ENCODE measurements around the gene ATP8B2.
"Not testable (repeated sequence)": the region's sequence is repeated elsewhere in the genome, so short reads cannot be mapped to it uniquely, and the experiment has no call there.

ATP8B2 gene

GRCh38 chr1:154347961-154348360, 22.6 kb downstream of the ATP8B2 start:
- DNase-seq (ENCODE audit: low spot score) = no peak

- no peak for DNase-seq (ENCODE audit: low spot score)
Observed at GRCh38 chr1:154348429-154349076, 23.2 kb downstream of the ATP8B2 start.

DNA sequence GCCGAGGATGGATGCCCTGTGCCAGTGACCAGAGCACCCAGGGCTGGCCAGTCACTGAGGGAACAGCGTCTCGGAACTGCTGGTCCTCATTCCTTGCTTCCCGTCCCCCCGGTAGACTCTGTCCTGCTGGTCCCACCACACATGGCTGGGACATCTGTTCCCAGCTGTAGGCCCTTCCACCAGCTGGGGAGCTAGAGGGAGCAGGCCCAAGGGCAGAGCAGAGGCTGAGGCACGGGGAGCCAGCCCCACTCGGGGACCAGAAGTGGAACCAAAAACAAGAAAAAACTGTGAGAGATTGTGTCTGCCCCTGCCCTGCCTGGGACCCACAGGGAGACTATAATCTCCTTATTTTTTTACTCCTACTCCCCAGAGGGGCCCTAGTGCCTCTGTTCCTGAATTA, 23.8 kb downstream of the ATP8B2 start:
- no peak for DNase-seq (ENCODE audit: low spot score)

GRCh38 chr1:154350383-154350782, 25.1 kb downstream of the ATP8B2 start:
- no peak for DNase-seq (ENCODE audit: low spot score)

- no peak for DNase-seq (ENCODE audit: low spot score)
Observed at GRCh38 chr1:154351363-154352068, 26.2 kb downstream of the ATP8B2 start.

DNA sequence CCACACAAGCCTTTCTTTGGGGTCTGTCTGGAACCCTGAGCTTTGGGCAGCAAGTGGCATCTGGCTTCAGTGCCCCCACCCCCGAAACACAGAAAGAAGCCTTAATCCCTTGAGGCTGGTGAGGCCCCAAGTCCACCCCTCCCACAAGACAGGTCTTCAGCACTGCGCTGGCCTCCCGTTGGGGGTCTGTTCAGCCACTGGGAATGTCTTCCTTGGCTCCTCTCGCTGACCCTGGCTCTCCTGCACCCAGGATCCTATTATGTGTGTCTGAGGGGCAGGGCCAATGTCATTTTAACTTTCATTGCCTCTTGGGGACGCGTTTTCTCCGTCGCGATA, 26.9 kb downstream of the ATP8B2 start:
- no peak for DNase-seq (ENCODE audit: low spot score)

GRCh38 chr1:154352581-154353459, 27.5 kb downstream of the ATP8B2 start:
- peak; percentile 41 for DNase-seq (ENCODE audit: low spot score)

- peak; percentile 38 for DNase-seq (ENCODE audit: low spot score)
Observed at GRCh38 chr1:154353460-154353904, 28.2 kb downstream of the ATP8B2 start.

- DNase-seq (ENCODE audit: low spot score) = no peak
Observed at GRCh38 chr1:154353966-154354365, 28.6 kb downstream of the ATP8B2 start.

DNA sequence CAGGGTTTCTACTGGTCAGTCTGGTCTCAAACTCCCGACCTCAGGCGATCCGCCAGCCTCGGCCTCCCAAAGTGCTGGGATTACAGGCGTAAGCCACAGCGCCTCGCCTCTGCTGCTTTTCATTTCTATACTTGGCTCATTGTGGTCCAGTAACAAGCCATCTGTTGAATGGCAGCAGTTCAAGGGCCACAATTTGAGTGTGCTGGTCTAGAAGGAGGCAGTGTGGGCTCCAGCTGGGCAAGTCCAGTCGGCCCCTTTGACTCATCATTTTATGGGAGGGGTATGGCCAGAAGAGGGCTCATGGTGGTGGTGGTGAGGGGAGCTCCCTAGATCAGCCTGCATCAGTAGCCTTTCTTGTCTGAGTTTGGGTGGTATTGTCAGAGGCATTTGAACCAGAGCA, 33.2 kb downstream of the ATP8B2 start:
- DNase-seq (ENCODE audit: low spot score) = no peak

DNA sequence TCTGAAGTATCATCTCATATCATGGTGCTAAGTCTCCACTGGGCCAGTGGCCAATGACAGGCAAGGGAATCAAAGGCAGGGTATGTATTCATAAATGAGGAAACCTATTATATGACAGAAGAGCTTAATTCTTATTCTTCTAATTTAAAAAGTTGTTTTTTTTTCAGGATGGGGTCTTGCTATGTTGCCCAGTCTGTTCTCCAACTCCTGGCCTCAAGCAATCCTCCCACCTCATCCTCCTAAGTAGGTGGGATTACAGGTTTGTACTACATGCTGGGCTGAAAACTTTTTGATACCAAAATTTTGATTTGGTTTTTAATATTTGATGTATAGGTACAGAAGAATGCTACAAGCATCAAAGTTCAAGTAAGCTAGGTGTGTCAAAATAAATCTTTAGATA, 35.0 kb downstream of the ATP8B2 start:
- no peak for DNase-seq (ENCODE audit: low spot score)

- DNase-seq (ENCODE audit: low spot score) = not testable (repeated sequence)
Observed at GRCh38 chr1:154360881-154361280, 35.6 kb downstream of the ATP8B2 start.

- DNase-seq (ENCODE audit: low spot score) = no peak
Observed at GRCh38 chr1:154361357-154361756, 36.0 kb downstream of the ATP8B2 start.

GRCh38 chr1:154371436-154371835, 46.1 kb downstream of the ATP8B2 start:
- no peak for DNase-seq (ENCODE audit: low spot score)

- DNase-seq (ENCODE audit: low spot score) = not testable (repeated sequence)
Observed at GRCh38 chr1:154373777-154374357, 48.5 kb downstream of the ATP8B2 start.

DNA sequence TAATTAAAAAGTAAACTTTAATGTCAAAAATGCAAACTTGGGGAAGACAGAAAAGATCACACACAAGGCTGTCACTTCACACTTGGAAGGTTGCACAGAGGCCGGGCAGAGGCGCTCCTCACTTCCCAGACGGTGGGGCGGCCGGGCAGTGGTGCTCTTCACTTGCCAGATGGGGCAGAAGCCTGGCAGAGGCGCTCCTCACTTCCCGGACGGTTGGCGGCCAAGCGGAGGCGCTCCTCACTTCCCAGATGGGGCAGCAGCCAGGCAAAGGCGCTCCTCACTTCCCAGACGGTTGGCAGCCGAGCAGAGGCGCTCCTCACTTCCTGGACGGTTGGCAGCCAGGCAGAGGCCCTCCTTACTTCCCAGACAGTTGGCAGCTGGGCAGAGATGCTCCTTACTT, 54.0 kb downstream of the ATP8B2 start:
- DNase-seq (ENCODE audit: low spot score) = no peak

DNA sequence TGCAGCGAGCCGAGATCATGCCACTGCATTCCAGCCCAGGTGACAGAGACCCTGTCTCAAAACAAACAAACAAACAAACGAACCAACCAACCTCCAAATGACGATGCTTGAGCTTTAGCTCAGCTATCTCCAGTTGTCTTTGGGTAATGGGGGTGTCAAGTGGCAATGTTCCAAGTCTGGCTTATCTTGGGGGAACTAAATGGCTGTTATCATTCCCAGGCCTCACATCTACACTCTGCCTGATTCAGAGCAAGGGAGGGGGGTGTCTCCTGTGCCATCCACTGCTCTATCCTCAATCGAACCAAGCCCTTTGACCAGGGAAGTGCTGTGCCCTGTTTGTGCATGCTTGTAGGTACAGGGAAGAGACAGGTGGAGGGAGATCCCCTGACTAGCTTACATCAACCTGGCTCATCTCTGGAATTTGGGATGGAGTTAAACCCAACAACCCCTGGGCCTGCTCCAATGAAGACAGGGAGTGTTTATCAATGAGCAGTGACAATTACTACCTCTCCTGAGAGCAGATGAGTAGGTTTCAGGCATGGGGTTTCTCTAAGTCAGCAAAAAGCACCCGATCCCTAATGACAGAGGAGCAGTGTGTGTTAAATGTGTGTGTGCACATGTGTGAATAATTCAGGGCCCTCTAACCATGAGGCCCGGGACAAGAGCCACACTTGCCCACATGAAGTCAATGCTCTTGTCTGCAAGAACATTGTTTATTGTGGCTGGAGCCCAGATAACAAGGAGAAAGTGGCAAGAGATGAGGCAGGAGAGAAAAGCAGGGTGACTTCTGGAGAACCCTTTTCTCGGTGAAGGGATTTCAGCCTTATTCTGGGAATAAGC, 59.5 kb downstream of the ATP8B2 start:
- DNase-seq (ENCODE audit: low spot score) = no peak

GRCh38 chr1:154386643-154387352, 61.5 kb downstream of the ATP8B2 start:
- no peak for DNase-seq (ENCODE audit: low spot score)

GRCh38 chr1:154391086-154391770, 65.9 kb downstream of the ATP8B2 start:
- DNase-seq (ENCODE audit: low spot score) = no peak

DNA sequence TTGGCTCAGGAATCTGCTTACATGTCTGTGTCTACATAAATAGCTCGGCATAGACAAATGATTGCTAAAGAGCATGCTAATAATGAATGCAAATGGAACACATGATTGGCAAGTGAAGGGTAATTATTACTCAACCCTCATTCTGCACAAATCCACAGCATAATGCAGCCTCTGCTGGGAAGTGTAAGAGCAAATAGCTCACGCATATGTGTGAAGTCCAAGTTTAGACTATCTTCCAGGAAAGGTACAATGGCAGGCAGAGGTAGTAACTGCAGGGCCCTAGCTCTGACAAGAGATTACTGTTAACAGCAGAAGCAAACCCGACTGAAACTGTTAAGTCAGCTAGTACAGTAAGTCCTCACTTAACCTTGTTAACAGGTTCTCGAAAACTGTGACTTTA, 72.8 kb downstream of the ATP8B2 start:
- no peak for DNase-seq (ENCODE audit: low spot score)
